ENCODE data around the gene TMED7. TPM values are rescaled to one million over a fixed set of nuclear protein-coding genes. Genes with fewer than 3 reads are reported as not detected.

TMED7 gene
- total and polyA plus RNA-seq, 2 of the 13 experiments (the other 11 are each of a cell fraction or from before 2014, with no cell fraction given): 58.0 to 113 TPM

DNA sequence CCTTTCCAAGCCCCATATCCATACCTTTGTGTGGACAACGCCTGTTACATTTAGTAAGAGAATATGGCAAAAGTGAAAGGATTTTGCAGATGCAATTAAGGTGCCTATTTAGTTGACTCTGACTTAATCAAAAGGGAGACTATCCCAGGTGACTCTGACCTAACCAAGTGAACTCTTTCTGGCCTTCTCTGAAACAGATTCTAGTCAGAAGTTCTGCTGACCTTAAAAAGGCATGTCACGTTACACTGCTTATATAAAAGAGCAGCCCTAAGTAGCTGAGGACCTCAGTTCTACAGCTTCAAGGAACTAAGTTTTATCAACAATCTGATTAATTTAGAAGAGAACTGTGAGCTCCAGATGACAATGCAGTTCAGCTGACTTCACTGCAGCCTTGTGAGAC lies 17.9 kb downstream of the TMED7 start (continued):
- TF ChIP-seq ZNF713 (CRISPR knock-in tag; IDR thresholded peaks at IDR 0.05) (no peak), KMT2A (CRISPR knock-in tag; IDR thresholded peaks at IDR 0.05) (no peak), HNRNPUL1 (IDR thresholded peaks at IDR 0.05; ENCODE audit: low read depth, low read length) (no peak), TCF12 (IDR thresholded peaks at IDR 0.05) (no peak), TCF12 (CRISPR knock-in tag; IDR thresholded peaks at IDR 0.05) (no peak)

DNA sequence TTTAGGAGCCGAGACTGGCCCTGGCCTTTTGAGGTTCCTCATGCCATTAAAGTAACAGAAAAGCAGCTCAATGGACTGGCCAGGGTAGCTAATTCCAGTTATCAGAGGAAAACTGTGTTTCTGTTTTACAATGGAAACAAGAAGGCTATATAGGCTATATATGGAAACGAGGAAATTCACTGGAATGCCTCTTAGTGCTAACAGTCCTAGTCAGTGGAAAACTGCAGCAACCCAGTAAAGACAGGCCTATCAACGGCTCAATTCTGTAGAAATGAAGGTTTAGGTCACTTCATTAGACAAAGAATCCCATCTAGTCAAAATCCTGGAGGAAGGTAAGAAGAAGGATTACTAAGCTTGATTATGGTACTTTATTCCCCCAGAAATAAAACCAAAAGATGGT lies 20.4 kb downstream of the TMED7 start:
- in situ Hi-C loops (cut with HindIII; ENCODE audit: extremely low pct_ligation_motif_present, low pct_unique_long_range_greater_than_20kb): no loop called here
- Histone ChIP-seq H3K4me1 (ENCODE audit: insufficient read depth, low read length) (no peaks in the 10 kb centered on the region), H4K20me1 (ENCODE audit: insufficient read depth, low read length) (no peaks in the 10 kb centered on the region), H3K4me2 (ENCODE audit: low read depth, low read length) (no peak overlapping the region), H3K4me3 (replicated peaks in 1 of 3; ENCODE audit: insufficient read depth in 1 of 3, low read depth in 2 of 3, low read length in 3 of 3) (no peak overlapping the region), H3K27me3 (ENCODE audit: control insufficient read depth in 1 of 2, insufficient read depth in 2 of 2, low read length in 2 of 2) (no peaks in the 10 kb centered on the region), H3K36me3 (replicated peaks in 1 of 2; ENCODE audit: control insufficient read depth in 1 of 2, insufficient read depth in 2 of 2, low read length in 2 of 2) (no peaks in the 10 kb centered on the region), H2AFZ (ENCODE audit: low read length) (no peak overlapping the region), H3K9me3 (ENCODE audit: low read length) (no peaks in the 10 kb centered on the region), H3K79me2 (ENCODE audit: insufficient read depth, low read length) (no peaks in the 10 kb centered on the region), H3K27ac (ENCODE audit: extremely low read length, insufficient read depth, low read length) (no peak overlapping the region), H3K9ac (ENCODE audit: insufficient read depth, low read depth, low read length) (no peak overlapping the region)
- intact Hi-C loops (cut with micrococcal nuclease; ENCODE audit: unreplicated experiment): no loop called here
- no TSS peak for BruUV-seq (replicated peaks)
- ATAC-seq (no peak), FAIRE-seq (no peak), DNase-seq (ENCODE audit: low spot score) (no peak)
- POLR2A ChIA-PET: no interaction called here
- 96% methylated on average over 3 of the region's 3 CpGs for WGBS (ENCODE audit: low lambda C conversion rate)
- TF ChIP-seq ZFP36L2 (CRISPR knock-in tag; IDR thresholded peaks at IDR 0.05) (no peak), ESRRA (CRISPR knock-in tag; IDR thresholded peaks at IDR 0.05; ENCODE audit: low read depth) (no peak), FOXA1 (IDR thresholded peaks at IDR 0.05) (no peak), FOXA1 (CRISPR knock-in tag; IDR thresholded peaks at IDR 0.05) (no peak), KLF15 (CRISPR knock-in tag; IDR thresholded peaks at IDR 0.05; ENCODE audit: borderline replicate concordance) (no peak)
- CTCF ChIA-PET (ENCODE audit: low intra/inter-chr PET ratio, low total read pairs): no interaction called here

All from HepG2 (cell line).